22Rv1 (cell line): ENCODE measurements around the gene STAP2.

Experiments
- CTCF ChIP-seq: fragments of 450-650 bp; IDR thresholded peaks from 2 replicates; pipeline ENCODE4 v1.5.1; 2017; ENCODE audit warnings: mild to moderate bottlenecking
- ZFX ChIP-seq: fragments of 450-650 bp; IDR thresholded peaks from 2 replicates; pipeline ENCODE4 v1.6.1; 2017; ENCODE audit warnings: antibody characterized with exemption, borderline replicate concordance

GRCh38 chr19:4354897-4355296 is 16.3 kb upstream of the STAP2 start:
- TF ChIP-seq CTCF, result no peak
- TF ChIP-seq ZFX, result no peak
